Mesenchymal stem cell (in vitro differentiated cells and primary cell): ENCODE measurements around the gene PHF20.
A peak's percentile ranks its signal among the peaks of the same experiment; 100 is the strongest.

ENCODE experiments used
- DNase-seq: peaks from one replicate; pipeline ENCODE4 v3.0.0-alpha.2; 2013
- H2AFZ ChIP-seq: one replicate; pipeline ENCODE4 v1.6.1; 2013; ENCODE audit warnings: low read depth, mild to moderate bottlenecking, control low read depth, inconsistent platforms, low read length, moderate library complexity
- H2AK5ac ChIP-seq: 2 replicates; pipeline ENCODE4 v1.6.1; 2013; ENCODE audit warnings: low read length, moderate library complexity, mild to moderate bottlenecking, inconsistent platforms; ENCODE audit not compliant: severe bottlenecking
- H2BK120ac ChIP-seq: one replicate; pipeline ENCODE4 v1.6.1; 2013; ENCODE audit warnings: low read depth, mild to moderate bottlenecking, inconsistent platforms, low read length, moderate library complexity
- H2BK12ac ChIP-seq, 2 experiments: one replicate each; pipeline ENCODE4 v1.6.1; 2013; ENCODE audit warnings: inconsistent platforms in 2 of 2, low read length in 2 of 2, mild to moderate bottlenecking in 2 of 2, moderate library complexity in 2 of 2, control low read depth in 1 of 2
- H2BK15ac ChIP-seq: one replicate; pipeline ENCODE4 v1.6.1; 2013; ENCODE audit warnings: mild to moderate bottlenecking, low read depth, inconsistent platforms; ENCODE audit not compliant: poor library complexity, severe bottlenecking
- H2BK5ac ChIP-seq: 2 replicates; pipeline ENCODE4 v1.6.1; 2013; ENCODE audit warnings: low read depth, mild to moderate bottlenecking, low read length, control low read depth, inconsistent platforms; ENCODE audit not compliant: poor library complexity, severe bottlenecking
- H3K14ac ChIP-seq, 2 experiments: one replicate each; pipeline ENCODE4 v1.6.1; 2013; ENCODE audit warnings: inconsistent platforms in 2 of 2, low read length in 2 of 2, control low read depth in 1 of 2, mild to moderate bottlenecking in 1 of 2, moderate library complexity in 1 of 2
- H3K18ac ChIP-seq, 2 experiments: one replicate each; pipeline ENCODE4 v1.6.1; 2013; ENCODE audit warnings: inconsistent platforms in 2 of 2, low read length in 2 of 2, control low read depth in 1 of 2, low read depth in 1 of 2, mild to moderate bottlenecking in 1 of 2
- H3K23ac ChIP-seq, 2 experiments: one replicate each; pipeline ENCODE4 v1.6.1; 2013; ENCODE audit warnings: inconsistent platforms in 2 of 2, low read length in 2 of 2, mild to moderate bottlenecking in 2 of 2, moderate library complexity in 2 of 2, control low read depth in 1 of 2
- H3K27ac ChIP-seq: 2 replicates; pipeline ENCODE4 v1.5.1; 2013; ENCODE audit warnings: mild to moderate bottlenecking, moderate library complexity, low read length, control low read depth, inconsistent platforms; ENCODE audit not compliant: poor library complexity, severe bottlenecking
- H3K27me3 ChIP-seq, 2 experiments: 2 replicates each; pipeline versions ENCODE4 v1.6.1 to v1.7.0; 2013; ENCODE audit warnings: low read length in 2 of 2, mild to moderate bottlenecking in 2 of 2, moderate library complexity in 2 of 2, control low read depth in 1 of 2, inconsistent platforms in 1 of 2; ENCODE audit not compliant: control insufficient read depth in 1 of 2, insufficient read depth in 1 of 2
- H3K36me3 ChIP-seq, 2 experiments: 2 replicates each; pipeline versions ENCODE4 v1.6.1 to v1.7.0; 2013; ENCODE audit warnings: low read length in 2 of 2, control low read depth in 1 of 2, inconsistent platforms in 1 of 2, low read depth in 1 of 2, mild to moderate bottlenecking in 1 of 2; ENCODE audit not compliant: insufficient read depth in 2 of 2, control insufficient read depth in 1 of 2
- H3K4ac ChIP-seq, 2 experiments: one replicate each; pipeline ENCODE4 v1.6.1; 2013; ENCODE audit warnings: inconsistent platforms in 2 of 2, low read length in 2 of 2, mild to moderate bottlenecking in 2 of 2, moderate library complexity in 2 of 2, control low read depth in 1 of 2, low read depth in 1 of 2
- H3K4me1 ChIP-seq: 2 replicates; pipeline ENCODE4 v1.6.1; 2013; ENCODE audit warnings: low read depth, low read length, control low read depth; ENCODE audit not compliant: control insufficient read depth, insufficient read depth
- H3K4me2 ChIP-seq: 2 replicates; pipeline ENCODE4 v1.6.1; 2013; ENCODE audit warnings: low read length, mild to moderate bottlenecking, inconsistent platforms; ENCODE audit not compliant: poor library complexity, severe bottlenecking
- H3K4me3 ChIP-seq, 2 experiments: 2 replicates each; pipeline versions ENCODE4 v1.5.1 to v1.7.0; 2013; ENCODE audit warnings: low read length in 2 of 2, mild to moderate bottlenecking in 2 of 2, control low read depth in 1 of 2, low read depth in 1 of 2; ENCODE audit not compliant: insufficient read depth in 1 of 2
- H3K79me1 ChIP-seq: replicated peaks from 2 replicates; pipeline ENCODE4 v1.6.1; 2013; ENCODE audit warnings: mild to moderate bottlenecking, control low read depth, low read length, inconsistent platforms; ENCODE audit not compliant: poor library complexity, severe bottlenecking
- H3K9ac ChIP-seq: 2 replicates; pipeline ENCODE4 v1.7.0; 2013; ENCODE audit warnings: mild to moderate bottlenecking, low read length, moderate library complexity
- H3K9me3 ChIP-seq: 2 replicates; pipeline ENCODE4 v1.7.0; 2013; ENCODE audit warnings: mild to moderate bottlenecking, low read length; ENCODE audit not compliant: control insufficient read depth
- H4K8ac ChIP-seq: one replicate; pipeline ENCODE4 v1.6.1; 2013; ENCODE audit warnings: inconsistent platforms, mild to moderate bottlenecking, low read length, moderate library complexity
- H4K91ac ChIP-seq: one replicate; pipeline ENCODE4 v1.6.1; 2013; ENCODE audit warnings: mild to moderate bottlenecking, low read length, inconsistent platforms
- WGBS: methylation state at CpG from one replicate; pipeline ENCODE4 v1.1.7; 2013; ENCODE audit warnings: mixed read lengths; 5-methylcytosine and 5-hydroxymethylcytosine counted together

PHF20 gene

DNA sequence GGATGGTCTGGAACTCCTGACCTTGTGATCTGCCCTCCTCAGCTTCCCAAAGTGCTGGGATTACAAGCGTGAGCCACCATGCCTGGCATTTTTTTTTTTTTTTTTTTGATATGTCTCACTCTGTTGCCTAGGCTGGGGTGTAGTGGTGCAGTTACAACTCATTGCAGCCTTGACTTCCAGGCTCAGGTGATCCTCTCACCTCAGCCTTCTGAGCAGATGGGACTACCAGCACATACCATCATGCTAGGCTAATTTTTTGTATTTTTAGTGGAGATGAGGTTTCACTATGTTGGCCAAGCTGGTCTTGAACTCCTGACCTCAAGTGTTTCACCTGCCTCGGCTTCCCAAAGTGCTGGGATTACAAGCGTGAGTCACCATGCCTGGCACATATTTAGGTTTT is 34.3 kb downstream of the PHF20 start:
- no peak overlapping the region for H3K9ac ChIP-seq

DNA sequence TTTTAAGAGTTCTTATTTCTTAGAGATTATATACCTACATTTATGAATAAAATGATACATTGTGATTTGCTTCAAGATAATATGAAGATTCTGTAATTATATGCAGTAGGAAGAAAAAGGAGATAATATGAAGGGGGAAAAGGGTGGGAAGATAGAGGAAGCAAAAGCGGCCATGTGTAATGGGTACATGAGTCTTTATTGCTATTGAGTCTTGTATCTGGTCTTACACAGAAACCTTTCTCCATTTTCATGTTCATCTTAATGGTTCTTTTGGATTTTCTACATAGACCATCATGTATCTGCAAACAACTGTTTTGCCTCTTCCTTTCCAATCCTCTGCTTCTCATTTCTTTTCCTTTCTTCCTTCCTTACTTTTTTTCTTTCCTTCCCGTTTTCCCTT is 36.1 kb downstream of the PHF20 start:
- H3K79me1 ChIP-seq = peaks cover 20% of the 10 kb centered on the region
- no peak overlapping the region for H4K91ac ChIP-seq
- no peak overlapping the region for H3K4ac ChIP-seq
- H3K36me3 ChIP-seq = peaks cover 14 to 32% of the 10 kb centered on the region in 2 experiments
- no peak overlapping the region for H3K18ac ChIP-seq
- H3K4me2 ChIP-seq = no peak overlapping the region
- DNase-seq = no peak
- no peak overlapping the region for H4K8ac ChIP-seq
- no peak overlapping the region for H2BK15ac ChIP-seq
- H3K23ac ChIP-seq = no peak overlapping the region
- H2BK12ac ChIP-seq = no peak overlapping the region
- 100% methylated on average over 1 of the region's 2 CpGs for WGBS
- H2BK120ac ChIP-seq = no peak overlapping the region
- no peak overlapping the region for H3K27ac ChIP-seq
- no peaks in the 10 kb centered on the region for H3K27me3 ChIP-seq
- H3K9me3 ChIP-seq = no peaks in the 10 kb centered on the region
- H3K9ac ChIP-seq = no peak overlapping the region
- no peaks in the 10 kb centered on the region for H3K4me1 ChIP-seq
- no peak overlapping the region for H2AK5ac ChIP-seq
- H3K4me3 ChIP-seq = no peak overlapping the region
- no peak overlapping the region for H2BK5ac ChIP-seq
- H2AFZ ChIP-seq = no peak overlapping the region
- no peak overlapping the region for H3K14ac ChIP-seq

More for the DNA sequence above, 34.3 kb downstream of the PHF20 start:
- H3K4ac ChIP-seq = no peak overlapping the region
- no peak overlapping the region for H3K18ac ChIP-seq
- H4K8ac ChIP-seq = no peak overlapping the region
- WGBS = 100% methylated on average over 1 of the region's 3 CpGs
- peaks cover 14 to 40% of the 10 kb centered on the region in 2 experiments for H3K36me3 ChIP-seq
- H3K4me1 ChIP-seq = no peaks in the 10 kb centered on the region
- H2AK5ac ChIP-seq = no peak overlapping the region
- no peak overlapping the region for H3K23ac ChIP-seq
- H3K4me2 ChIP-seq = no peak overlapping the region
- no peak overlapping the region for H3K4me3 ChIP-seq
- H2BK5ac ChIP-seq = no peak overlapping the region
- H2BK15ac ChIP-seq = no peak overlapping the region
- H2BK12ac ChIP-seq = no peak overlapping the region
- H3K79me1 ChIP-seq = peaks cover 20% of the 10 kb centered on the region
- no peak overlapping the region for H2BK120ac ChIP-seq
- H3K14ac ChIP-seq = no peak overlapping the region
- no peak overlapping the region for H3K27ac ChIP-seq
- H2AFZ ChIP-seq = no peak overlapping the region
- H4K91ac ChIP-seq = no peak overlapping the region
- H3K27me3 ChIP-seq = no peaks in the 10 kb centered on the region
- no peaks in the 10 kb centered on the region for H3K9me3 ChIP-seq
- no peak for DNase-seq

DNA sequence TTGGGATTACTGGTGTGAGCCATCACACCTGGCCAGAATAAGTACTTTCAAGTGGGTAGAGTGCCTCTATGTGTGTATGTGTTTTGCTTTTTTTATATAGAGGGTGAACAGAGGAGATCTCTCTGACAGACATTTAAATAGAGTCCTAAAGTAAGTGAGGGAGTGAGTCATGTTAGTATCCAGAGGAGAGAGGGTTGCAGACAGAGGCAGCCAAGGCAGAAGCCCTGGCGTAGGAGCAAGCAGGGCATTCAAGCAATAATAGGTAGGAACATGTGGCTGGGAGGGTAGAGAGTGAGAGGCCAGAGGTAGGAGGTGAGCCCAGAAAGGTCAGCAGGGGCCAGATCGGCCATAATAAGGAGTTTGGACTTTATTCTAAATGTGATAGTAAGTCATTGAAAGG is 48.9 kb downstream of the PHF20 start:
- no peak overlapping the region for H3K4me2 ChIP-seq
- H4K8ac ChIP-seq = no peak overlapping the region
- 67% methylated on average over 2 of the region's 2 CpGs for WGBS

DNA sequence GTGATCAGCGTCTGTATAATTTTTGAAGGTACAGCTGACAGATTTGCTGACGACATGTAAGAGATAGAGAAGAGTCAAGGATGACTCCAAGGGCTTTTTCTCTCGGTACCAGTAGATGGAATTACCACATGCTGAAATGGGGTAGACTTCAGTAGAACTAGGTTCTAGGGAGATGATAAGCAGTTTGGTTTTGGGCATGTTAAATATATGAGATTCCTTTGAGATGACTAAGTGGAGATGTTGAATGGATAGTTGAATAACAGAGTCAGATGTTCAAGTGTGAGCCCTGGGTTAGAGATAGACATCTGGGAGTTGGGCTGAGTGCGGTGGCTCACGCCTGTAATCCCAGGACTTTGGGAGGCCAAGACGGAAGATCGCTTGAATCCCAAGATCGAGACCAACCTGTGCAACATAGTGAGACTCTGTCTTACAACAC is 50.0 kb downstream of the PHF20 start:
- Histone ChIP-seq H3K18ac (no peak overlapping the region), H3K4me2 (no peak overlapping the region), H3K9ac (no peak overlapping the region), H3K14ac (no peak overlapping the region), H2AK5ac (peak overlapping the region; percentile 95), H2BK15ac (no peak overlapping the region), H3K4ac (no peak overlapping the region), H4K91ac (no peak overlapping the region), H3K9me3 (no peaks in the 10 kb centered on the region), H4K8ac (no peak overlapping the region), H3K36me3 (peaks cover 8 to 16% of the 10 kb centered on the region in 2 experiments), H2AFZ (no peak overlapping the region), H3K4me3 (no peak overlapping the region), H3K23ac (no peak overlapping the region), H3K27ac (peak overlapping the region; percentile 91), H3K79me1 (peaks cover 21% of the 10 kb centered on the region), H2BK120ac (no peak overlapping the region), H2BK5ac (peak overlapping the region; percentile 90), H2BK12ac (no peak overlapping the region), H3K27me3 (no peaks in the 10 kb centered on the region), H3K4me1 (peaks cover 9% of the 10 kb centered on the region)
- DNase-seq = peak; percentile 62
- 28% methylated on average over 5 of the region's 8 CpGs for WGBS

More for the DNA sequence above, 48.9 kb downstream of the PHF20 start:
- H3K79me1 ChIP-seq = peaks cover 19% of the 10 kb centered on the region
- H2AFZ ChIP-seq = no peak overlapping the region
- no peaks in the 10 kb centered on the region for H3K9me3 ChIP-seq
- peak; percentile 57 for DNase-seq
- no peak overlapping the region for H3K4me3 ChIP-seq
- no peak overlapping the region for H2AK5ac ChIP-seq
- H3K18ac ChIP-seq = no peak overlapping the region
- H2BK5ac ChIP-seq = no peak overlapping the region
- H2BK12ac ChIP-seq = no peak overlapping the region
- no peak overlapping the region for H2BK15ac ChIP-seq
- H3K4me1 ChIP-seq = peaks cover 9% of the 10 kb centered on the region
- peak overlapping the region; percentile 51 for H3K27ac ChIP-seq
- no peak overlapping the region for H3K4ac ChIP-seq
- no peak overlapping the region for H2BK120ac ChIP-seq
- no peaks in the 10 kb centered on the region for H3K27me3 ChIP-seq
- H4K91ac ChIP-seq = no peak overlapping the region
- no peak overlapping the region for H3K14ac ChIP-seq
- H3K23ac ChIP-seq = no peak overlapping the region
- peaks cover 4 to 23% of the 10 kb centered on the region in 2 experiments for H3K36me3 ChIP-seq
- H3K9ac ChIP-seq = no peak overlapping the region
